Lung (tissue), 12 donors: ENCODE results near the gene KRT222. TPM values are rescaled to one million over a fixed set of nuclear protein-coding genes. Genes with fewer than 3 reads are reported as not detected.

ENCODE experiments used
- ATAC-seq: fragments of 200-7000 bp; cut with Tn5 transposase; one replicate; pipeline ENCODE4 v1.9.1; 2020; ENCODE audit warnings: moderate number of reproducible peaks; ENCODE audit not compliant: insufficient read depth, low FRiP score
- DNase-seq, 3 donors: peaks; one replicate each; pipeline ENCODE4 v3.0.0-alpha.2; 2013 to 2017
- H3K27ac ChIP-seq, 2 donors: one replicate each; pipeline ENCODE4 v1.5.1; 2013; ENCODE audit warnings: mild to moderate bottlenecking in 2 of 2, moderate library complexity in 2 of 2, control low read depth in 1 of 2, inconsistent platforms in 1 of 2, low read depth in 1 of 2, low read length in 1 of 2
- H3K27me3 ChIP-seq, 3 donors: one replicate each; pipeline ENCODE4 v1.5.1; 2013; ENCODE audit warnings: low read length in 2 of 3; ENCODE audit not compliant: control insufficient read depth in 3 of 3, insufficient read depth in 3 of 3
- H3K36me3 ChIP-seq, 4 donors: one replicate each; pipeline ENCODE4 v1.5.1; 2013; ENCODE audit warnings: low read length in 4 of 4, mild to moderate bottlenecking in 1 of 4, moderate library complexity in 1 of 4; ENCODE audit not compliant: control insufficient read depth in 4 of 4, insufficient read depth in 4 of 4
- H3K4me1 ChIP-seq, 5 donors: one replicate each; pipeline ENCODE4 v1.5.1; 2013; ENCODE audit warnings: low read length in 5 of 5, mild to moderate bottlenecking in 2 of 5, moderate library complexity in 1 of 5; ENCODE audit not compliant: control insufficient read depth in 5 of 5, insufficient read depth in 5 of 5
- H3K4me3 ChIP-seq: one replicate; pipeline ENCODE4 v1.5.1; 2013; ENCODE audit warnings: mild to moderate bottlenecking, control low read depth, moderate library complexity
- H3K9ac ChIP-seq, 2 donors: one replicate each; pipeline ENCODE4 v1.5.1; 2013; ENCODE audit warnings: low read length in 2 of 2, control low read depth in 1 of 2; ENCODE audit not compliant: insufficient read depth in 1 of 2
- H3K9me3 ChIP-seq, 4 donors: one replicate each; pipeline ENCODE4 v1.5.1; 2013; ENCODE audit warnings: low read length in 3 of 4, mild to moderate bottlenecking in 1 of 4, moderate library complexity in 1 of 4; ENCODE audit not compliant: control insufficient read depth in 4 of 4, insufficient read depth in 3 of 4
- CTCF ChIP-seq: IDR thresholded peaks from 2 replicates; pipeline ENCODE4 v1.5.1; 2012; ENCODE audit warnings: mild to moderate bottlenecking; ENCODE audit errors: control extremely low read depth, extremely low read depth
- WGBS, 2 donors: extraction: QIAGEN DNeasy Blood & Tissue Kit; methylation state at CpG; one replicate each; pipeline ENCODE4 v1.1.7; 2013; 5-methylcytosine and 5-hydroxymethylcytosine counted together
- polyA plus RNA-seq, 2 donors: library from polyadenylated mRNA; stranded (reverse); fragments of 200-250 nt; gene quantifications; one replicate each; pipeline ENCODE4 v1.2.1, GENCODE V29; 2013
- total RNA-seq, 2 donors: library from RNA; depleted of rRNA in 1 of 2; stranded (reverse); fragments of >200 nt in 1 of 2; gene quantifications; one replicate each; pipeline ENCODE4 v1.2.1, GENCODE V29; 2014 to 2021
- donor health status: control.
- donor health status: control.
- donor health status: Bipolar disorder and iron deficiency.
- donor health status: healthy.
- donor health status: DM: yes; HTN: yes; CAD: no.

The KRT222 gene
- total and polyA plus RNA-seq, 4 donors: 0.10 to 0.26 (median 0.18) TPM; not detected in 1

- 65 to 76% methylated on average over 9 of the region's 9 CpGs for WGBS, 2 donors
- Histone ChIP-seq H3K4me1 (peaks cover 0 to 15% (median 9%) of the 10 kb centered on the region in 5 donors), H3K36me3 (no peaks in the 10 kb centered on the region), H3K9me3 (no peaks in the 10 kb centered on the region), H3K4me3 (no peak overlapping the region), H3K27me3 (peaks cover 0 to 3% (median 0%) of the 10 kb centered on the region in 3 donors), H3K27ac (no peak overlapping the region), H3K9ac (no peak overlapping the region)
- TF ChIP-seq CTCF: no peak
- ATAC-seq (no peak), DNase-seq (peak in 1 of 3 donors; percentile 17)
Observed at GRCh38 chr17:40699371-40699770, 34.4 kb upstream of the KRT222 start.

DNA sequence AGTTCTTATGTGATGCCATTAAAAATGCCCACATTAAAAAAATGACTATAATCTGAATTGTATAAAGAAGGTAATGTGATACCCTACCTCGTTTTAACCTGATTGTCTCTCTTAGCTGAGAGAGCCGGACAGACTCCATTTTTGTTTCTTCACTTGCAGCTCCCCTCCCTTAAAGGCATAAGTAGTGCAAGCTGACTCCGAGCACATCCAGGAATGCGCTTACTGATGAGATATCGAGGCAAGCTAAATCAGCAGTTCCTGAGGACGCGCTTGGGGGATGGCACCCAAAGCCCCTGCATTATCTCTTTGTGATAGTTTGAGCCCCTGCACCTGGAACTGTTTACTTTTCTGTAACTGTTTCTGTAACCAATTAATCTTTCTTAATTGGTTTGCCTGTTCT is 32.3 kb upstream of the KRT222 start:
- no peaks in the 10 kb centered on the region for H3K27me3 ChIP-seq
- 45 to 64% methylated on average over 7 of the region's 7 CpGs for WGBS, 2 donors
- peak in 1 of 3 donors; percentile 8 for DNase-seq
- no peak for ATAC-seq
- no peak for TF ChIP-seq CTCF
- no peak overlapping the region for H3K9ac ChIP-seq
- H3K4me3 ChIP-seq: no peak overlapping the region
- H3K4me1 ChIP-seq: peaks cover 0 to 18% (median 9%) of the 10 kb centered on the region in 5 donors
- no peaks in the 10 kb centered on the region for H3K9me3 ChIP-seq
- H3K27ac ChIP-seq: no peak overlapping the region
- H3K36me3 ChIP-seq: no peaks in the 10 kb centered on the region

GRCh38 chr17:40696651-40697072 is 31.7 kb upstream of the KRT222 start:
- no peak for TF ChIP-seq CTCF
- peak overlapping the region in 1 of 2 donors; percentile 37 for H3K27ac ChIP-seq
- ATAC-seq: no peak

More at GRCh38 chr17:40696651-40697072, 31.7 kb upstream of the KRT222 start:
- H3K27me3 ChIP-seq: no peaks in the 10 kb centered on the region
- H3K9ac ChIP-seq: no peak overlapping the region
- no peak overlapping the region for H3K4me3 ChIP-seq
- no peaks in the 10 kb centered on the region for H3K36me3 ChIP-seq
- 28 to 58% methylated on average over 3 of the region's 3 CpGs for WGBS, 2 donors
- peaks cover 0 to 18% (median 9%) of the 10 kb centered on the region in 5 donors for H3K4me1 ChIP-seq
- no peaks in the 10 kb centered on the region for H3K9me3 ChIP-seq
- peak in 1 of 3 donors; percentile 20 for DNase-seq
